Progenitor cell of endocrine pancreas (in vitro differentiated cells): Measurements from ENCODE around the gene CARD8. TPM values are rescaled to one million over a fixed set of nuclear protein-coding genes. Genes with fewer than 3 reads are reported as not detected.
"Not testable (repeated sequence)": the region's sequence is repeated elsewhere in the genome, so short reads cannot be mapped to it uniquely, and the experiment has no call there.

Source experiments
- DNase-seq: peaks from one replicate; pipeline ENCODE4 v3.0.0; 2021; ENCODE audit warnings: low spot score; ENCODE audit not compliant: unreplicated experiment
- H3K27ac Mint-ChIP-seq: 2 replicates; pipeline ENCODE4 v1.8.0; 2021; ENCODE audit warnings: mild to moderate bottlenecking, moderate library complexity, mixed read lengths
- H3K27me3 Mint-ChIP-seq: 2 replicates; pipeline ENCODE4 v1.8.0; 2021; ENCODE audit warnings: mixed read lengths
- H3K36me3 Mint-ChIP-seq: 2 replicates; pipeline ENCODE4 v1.8.0; 2022; ENCODE audit warnings: mixed read lengths; ENCODE audit not compliant: insufficient read depth
- H3K4me1 Mint-ChIP-seq: 2 replicates; pipeline ENCODE4 v1.8.0; 2021; ENCODE audit warnings: low read depth, mixed read lengths
- H3K4me3 Mint-ChIP-seq: 2 replicates; pipeline ENCODE4 v1.8.0; 2021; ENCODE audit warnings: low read depth, mild to moderate bottlenecking, moderate library complexity, mixed read lengths
- H3K9me3 Mint-ChIP-seq: 2 replicates; pipeline ENCODE4 v1.8.0; 2021; ENCODE audit warnings: low read depth, mixed read lengths
- CTCF ChIP-seq: fragments of 200-600 bp; sonication (generic); IDR thresholded peaks from one replicate; pipeline ENCODE4 v1.5.0; 2021; ENCODE audit warnings: antibody characterized with exemption, mild to moderate bottlenecking; ENCODE audit not compliant: unreplicated experiment
- total RNA-seq: library from RNA; stranded (reverse); gene quantifications from 2 replicates; pipeline ENCODE4 v1.2.1, GENCODE V29; 2021

The CARD8 gene
- total RNA-seq, 1 donor from 2014 or later, result 64.6 TPM

GRCh38 chr19:48249502-48250014, 6.2 kb downstream of the CARD8 start:
- H3K27me3 Mint-ChIP-seq, result no peaks in the 10 kb centered on the region
- no peaks in the 10 kb centered on the region for H3K9me3 Mint-ChIP-seq
- TF ChIP-seq CTCF, result no peak
- no peak overlapping the region for H3K4me3 Mint-ChIP-seq
- H3K27ac Mint-ChIP-seq, result no peak overlapping the region
- H3K4me1 Mint-ChIP-seq, result peaks cover 7% of the 10 kb centered on the region
- DNase-seq, result no peak
- peaks cover 11% of the 10 kb centered on the region for H3K36me3 Mint-ChIP-seq

GRCh38 chr19:48248081-48248833, 7.5 kb downstream of the CARD8 start:
- Mint-ChIP-seq H3K27me3 (no peaks in the 10 kb centered on the region), H3K4me1 (peaks cover 5% of the 10 kb centered on the region), H3K9me3 (no peaks in the 10 kb centered on the region), H3K36me3 (peaks cover 9% of the 10 kb centered on the region), H3K27ac (no peak overlapping the region), H3K4me3 (no peak overlapping the region)
- no peak for TF ChIP-seq CTCF
- no peak for DNase-seq

DNA sequence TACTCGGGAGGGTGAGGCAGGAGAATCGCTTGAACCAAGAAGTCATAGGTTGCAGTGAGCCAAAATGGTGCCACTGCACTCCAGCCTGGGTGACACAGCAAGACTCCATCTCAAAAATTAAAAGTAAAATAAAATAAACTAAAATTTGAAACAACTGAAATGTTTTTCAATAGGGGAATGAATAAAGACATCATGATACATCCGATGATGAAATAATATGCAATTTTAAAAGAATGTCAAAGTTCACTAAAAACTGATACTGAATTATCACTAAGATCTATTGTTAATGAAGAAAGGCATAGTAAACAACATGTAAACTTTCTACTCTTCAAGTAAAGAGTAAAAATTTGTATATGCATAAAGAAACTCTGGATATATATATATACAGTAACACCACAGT, 8.5 kb downstream of the CARD8 start:
- no peak for TF ChIP-seq CTCF
- Mint-ChIP-seq H3K27ac (no peak overlapping the region), H3K36me3 (peaks cover 11% of the 10 kb centered on the region), H3K4me3 (no peak overlapping the region), H3K4me1 (peaks cover 5% of the 10 kb centered on the region), H3K27me3 (no peaks in the 10 kb centered on the region), H3K9me3 (no peaks in the 10 kb centered on the region)
- no peak for DNase-seq

- H3K27ac Mint-ChIP-seq, result no peak overlapping the region
- no peaks in the 10 kb centered on the region for H3K9me3 Mint-ChIP-seq
- no peak overlapping the region for H3K4me3 Mint-ChIP-seq
- peaks cover 5% of the 10 kb centered on the region for H3K4me1 Mint-ChIP-seq
- no peak for TF ChIP-seq CTCF
- peaks cover 16% of the 10 kb centered on the region for H3K36me3 Mint-ChIP-seq
- no peak for DNase-seq
- H3K27me3 Mint-ChIP-seq, result no peaks in the 10 kb centered on the region
These were observed 9.6 kb downstream of the CARD8 start for GRCh38 chr19:48246101-48246500.

GRCh38 chr19:48244281-48244680, 11.4 kb downstream of the CARD8 start:
- Mint-ChIP-seq H3K27me3 (no peaks in the 10 kb centered on the region), H3K4me1 (peaks cover 5% of the 10 kb centered on the region), H3K4me3 (no peak overlapping the region), H3K36me3 (peaks cover 23% of the 10 kb centered on the region), H3K27ac (no peak overlapping the region), H3K9me3 (no peaks in the 10 kb centered on the region)
- no peak for DNase-seq
- TF ChIP-seq CTCF, result no peak

DNA sequence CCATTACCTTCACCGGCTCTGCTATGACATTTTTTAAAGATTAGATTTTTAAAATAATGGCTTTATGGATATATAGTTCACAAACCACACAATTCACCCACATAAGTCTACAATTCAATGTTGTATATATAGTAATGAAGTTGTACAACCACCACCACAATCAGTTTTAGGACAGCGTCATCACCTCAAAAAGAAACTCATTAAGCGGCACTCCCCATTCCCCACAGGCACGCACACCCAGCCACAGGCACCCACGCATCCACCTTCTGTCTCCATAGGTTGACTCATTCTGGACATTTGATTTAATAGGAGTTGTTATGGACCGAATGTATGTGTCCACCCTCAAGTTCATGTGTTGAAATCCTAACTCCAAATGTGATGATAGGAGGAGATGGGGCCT, 13.9 kb downstream of the CARD8 start:
- H3K4me3 Mint-ChIP-seq, H3K27ac Mint-ChIP-seq, H3K9me3 Mint-ChIP-seq, H3K4me1 Mint-ChIP-seq, DNase-seq, H3K27me3 Mint-ChIP-seq: not testable (repeated sequence)
- H3K36me3 Mint-ChIP-seq, result peaks cover 23% of the 10 kb centered on the region
